Mesodermal cell (in vitro differentiated cells): Measurements from ENCODE around the gene DIP2C.

Experiments
- H3K27ac ChIP-seq: 2 replicates; pipeline ENCODE4 v1.7.0; 2013; ENCODE audit warnings: mild to moderate bottlenecking, low read depth, low read length, moderate library complexity; ENCODE audit not compliant: severe bottlenecking
- H3K36me3 ChIP-seq: 2 replicates; pipeline ENCODE4 v1.7.1; 2013; ENCODE audit warnings: mild to moderate bottlenecking, low read length, moderate library complexity; ENCODE audit not compliant: control insufficient read depth, insufficient read depth
- H3K4me1 ChIP-seq: one replicate; pipeline ENCODE4 v1.7.1; 2013; ENCODE audit warnings: mild to moderate bottlenecking, low read length; ENCODE audit not compliant: insufficient read depth, control insufficient read depth, poor library complexity, severe bottlenecking
- H3K4me3 ChIP-seq: 2 replicates; pipeline ENCODE4 v1.7.0; 2013; ENCODE audit warnings: low read length, control low read depth, mild to moderate bottlenecking; ENCODE audit not compliant: insufficient read depth, poor library complexity, severe bottlenecking; ENCODE audit errors: extremely low read depth
- H3K9me3 ChIP-seq: 2 replicates; pipeline ENCODE4 v1.7.1; 2013; ENCODE audit warnings: mild to moderate bottlenecking, low read length, moderate library complexity; ENCODE audit not compliant: control insufficient read depth
- WGBS, 2 experiments: methylation state at CpG; one replicate each; pipeline ENCODE4 v1.1.5; 2013; ENCODE audit warnings: missing lambda C conversion rate in 2 of 2; ENCODE audit not compliant: insufficient coverage in 2 of 2; 5-methylcytosine and 5-hydroxymethylcytosine counted together

The DIP2C gene

GRCh38 chr10:320771-321170 is 368.7 kb downstream of the DIP2C start:
- peaks cover 8% of the 10 kb centered on the region for H3K4me1 ChIP-seq
- WGBS, 2 experiments, result 94 to 95% methylated on average over 9 of the region's 10 CpGs
- no peak overlapping the region for H3K4me3 ChIP-seq
- no peaks in the 10 kb centered on the region for H3K9me3 ChIP-seq
- H3K27ac ChIP-seq, result no peak overlapping the region
- H3K36me3 ChIP-seq, result peaks cover 31% of the 10 kb centered on the region

GRCh38 chr10:317926-318325 is 371.5 kb downstream of the DIP2C start:
- no peak overlapping the region for H3K4me3 ChIP-seq
- 96 to 97% methylated on average over 8 to 10 of the region's 12 CpGs for WGBS, 2 experiments

GRCh38 chr10:317271-317769 is 372.1 kb downstream of the DIP2C start:
- H3K27ac ChIP-seq, result no peak overlapping the region
- no peaks in the 10 kb centered on the region for H3K4me1 ChIP-seq

More at GRCh38 chr10:317926-318325, 371.5 kb downstream of the DIP2C start:
- no peaks in the 10 kb centered on the region for H3K9me3 ChIP-seq
- peaks cover 26% of the 10 kb centered on the region for H3K36me3 ChIP-seq
- no peak overlapping the region for H3K27ac ChIP-seq
- H3K4me1 ChIP-seq, result no peaks in the 10 kb centered on the region

GRCh38 chr10:316390-316789 is 373.1 kb downstream of the DIP2C start:
- Histone ChIP-seq H3K36me3 (peaks cover 26% of the 10 kb centered on the region), H3K4me1 (no peaks in the 10 kb centered on the region), H3K9me3 (no peaks in the 10 kb centered on the region), H3K4me3 (no peak overlapping the region), H3K27ac (no peak overlapping the region)
- WGBS, 2 experiments, result 84 to 96% methylated on average over 4 of the region's 6 CpGs

More at GRCh38 chr10:317271-317769, 372.1 kb downstream of the DIP2C start:
- no peak overlapping the region for H3K4me3 ChIP-seq
- 82 to 88% methylated on average over 11 of the region's 11 CpGs for WGBS, 2 experiments
- no peaks in the 10 kb centered on the region for H3K9me3 ChIP-seq
- H3K36me3 ChIP-seq, result peaks cover 26% of the 10 kb centered on the region

- no peaks in the 10 kb centered on the region for H3K9me3 ChIP-seq
- H3K4me1 ChIP-seq, result no peaks in the 10 kb centered on the region
- H3K36me3 ChIP-seq, result peaks cover 16% of the 10 kb centered on the region
- H3K4me3 ChIP-seq, result no peak overlapping the region
- no peak overlapping the region for H3K27ac ChIP-seq
- 83 to 100% methylated on average over 1 of the region's 4 CpGs for WGBS, 2 experiments
Observed at GRCh38 chr10:314871-315270, 374.6 kb downstream of the DIP2C start.

GRCh38 chr10:314381-314780 is 375.1 kb downstream of the DIP2C start:
- no peaks in the 10 kb centered on the region for H3K9me3 ChIP-seq
- no peak overlapping the region for H3K4me3 ChIP-seq
- no peaks in the 10 kb centered on the region for H3K4me1 ChIP-seq
- 80% methylated on average over 9 to 13 of the region's 13 CpGs for WGBS, 2 experiments
- peaks cover 20% of the 10 kb centered on the region for H3K36me3 ChIP-seq
- no peak overlapping the region for H3K27ac ChIP-seq

- Histone ChIP-seq H3K4me1 (no peaks in the 10 kb centered on the region), H3K4me3 (no peak overlapping the region), H3K27ac (no peak overlapping the region), H3K36me3 (peaks cover 21% of the 10 kb centered on the region), H3K9me3 (no peaks in the 10 kb centered on the region)
- 89 to 92% methylated on average over 6 to 10 of the region's 14 CpGs for WGBS, 2 experiments
Observed at GRCh38 chr10:311901-312665, 377.4 kb downstream of the DIP2C start.

- no peak overlapping the region for H3K27ac ChIP-seq
- H3K4me3 ChIP-seq, result no peak overlapping the region
- no peaks in the 10 kb centered on the region for H3K9me3 ChIP-seq
- 94 to 97% methylated on average over 16 to 17 of the region's 25 CpGs for whole genome bisulfite sequencing, 2 experiments
- H3K36me3 ChIP-seq, result peaks cover 20% of the 10 kb centered on the region
- no peaks in the 10 kb centered on the region for H3K4me1 ChIP-seq
Observed at GRCh38 chr10:310976-311639, 378.4 kb downstream of the DIP2C start.

GRCh38 chr10:310371-310770 is 379.1 kb downstream of the DIP2C start:
- H3K4me3 ChIP-seq, result no peak overlapping the region
- H3K4me1 ChIP-seq, result no peaks in the 10 kb centered on the region
- WGBS, 2 experiments, result 60 to 100% methylated on average over 1 to 2 of the region's 5 CpGs
- H3K36me3 ChIP-seq, result peaks cover 20% of the 10 kb centered on the region
- no peaks in the 10 kb centered on the region for H3K9me3 ChIP-seq
- H3K27ac ChIP-seq, result no peak overlapping the region

GRCh38 chr10:308572-309085 is 380.8 kb downstream of the DIP2C start:
- Histone ChIP-seq H3K4me3 (no peak overlapping the region), H3K4me1 (no peaks in the 10 kb centered on the region), H3K27ac (no peak overlapping the region), H3K36me3 (peaks cover 20% of the 10 kb centered on the region), H3K9me3 (no peaks in the 10 kb centered on the region)
- 96 to 99% methylated on average over 15 of the region's 15 CpGs for WGBS, 2 experiments
